Measurements from ENCODE around the gene FOXF2. TPM values are rescaled to one million over a fixed set of nuclear protein-coding genes. Genes with fewer than 3 reads are reported as not detected.

FOXF2 gene
- total and polyA plus RNA-seq, 2 experiments from 2014 or later: not detected

GRCh38 chr6:1435806-1436205 is 46.4 kb downstream of the FOXF2 start:
- TF ChIP-seq JUNB (IDR thresholded peaks at IDR 0.05; ENCODE audit: unreplicated experiment): no peak
- TF ChIP-seq REST (IDR thresholded peaks at IDR 0.05; ENCODE audit: unreplicated experiment): no peak
- no peak for TF ChIP-seq POLR2AphosphoS5 (IDR thresholded peaks at IDR 0.05; ENCODE audit: low read depth)
- TF ChIP-seq EZH2 (IDR thresholded peaks at IDR 0.05; ENCODE audit: low read depth, unreplicated experiment): no peak
- TF ChIP-seq ETS1 (IDR thresholded peaks at IDR 0.05): no peak
- TF ChIP-seq EZH2phosphoT487 (IDR thresholded peaks at IDR 0.05; ENCODE audit: unreplicated experiment): no peak
- TF ChIP-seq ZNF462 (CRISPR knock-in tag; IDR thresholded peaks at IDR 0.05): no peak
- TF ChIP-seq CTCF (conservative IDR thresholded peaks at IDR 0.05; ENCODE audit: low read depth in 2 of 2): no peak
- Histone ChIP-seq H3K79me2 (replicated peaks; ENCODE audit: insufficient read depth) (no peaks in the 10 kb centered on the region), H3K4me3 (no peak overlapping the region), H3K9me2 (ENCODE audit: insufficient read depth) (no peaks in the 10 kb centered on the region), H3K36me3 (ENCODE audit: insufficient read depth) (no peaks in the 10 kb centered on the region), H3K27ac (ENCODE audit: low read depth) (no peak overlapping the region), H3K27me3 (ENCODE audit: insufficient read depth) (no peaks in the 10 kb centered on the region), H2AFZ (no peak overlapping the region), H3F3A (replicated peaks; ENCODE audit: low read depth) (0 out of 2 replicates have a peak, but pooled peaks cover 6% of the 10 kb centered on the region), H3K4me1 (ENCODE audit: insufficient read depth) (no peaks in the 10 kb centered on the region; the same call in 1 of the 2 replicates), H4K20me1 (replicated peaks; ENCODE audit: insufficient read depth) (no peaks in the 10 kb centered on the region), H3K4me2 (no peak overlapping the region)
- H3K9me3 Mint-ChIP-seq: peaks cover 28% of the 10 kb centered on the region
- no peak overlapping the region for H3K4me3 Mint-ChIP-seq
- H3K27ac Mint-ChIP-seq: no peak overlapping the region
- peaks cover 23% of the 10 kb centered on the region for H3K4me1 Mint-ChIP-seq
- H3K27me3 Mint-ChIP-seq (ENCODE audit: insufficient read depth, low read depth, poor library complexity): peaks cover 8% of the 10 kb centered on the region
- no peak for DNase-seq (ENCODE audit: low spot score)
- H3K36me3 Mint-ChIP-seq (ENCODE audit: low read depth): peaks cover 9% of the 10 kb centered on the region
- no peak for ATAC-seq

All from GM23338 (cell line).